Sciatic nerve (tissue), 2 donors: ENCODE results near the gene TRA2A. TPM values are rescaled to one million over a fixed set of nuclear protein-coding genes. Genes with fewer than 3 reads are reported as not detected.
"Not testable (repeated sequence)": the region's sequence is repeated elsewhere in the genome, so short reads cannot be mapped to it uniquely, and the experiment has no call there.

Source experiments
- ATAC-seq: fragments of 200-7000 bp; cut with Tn5 transposase; one replicate; pipeline ENCODE4 v1.9.1; 2020; ENCODE audit warnings: mild to moderate bottlenecking, moderate library complexity
- DNase-seq: peaks from one replicate; pipeline ENCODE4 v3.0.0-alpha.2; 2020; ENCODE audit warnings: low spot score
- intact Hi-C: fragments of 100-400 bp; cut with DNase I; formaldehyde crosslinking; loops from one replicate; pipeline ENCODE4 v1.14.2; 2022
- total RNA-seq: library from RNA; stranded (reverse); fragmentation: NEBNext Ultra II Directional; extraction: Animal tissue kit (Norgen Biotek cat#: 25700); gene quantifications from one replicate; pipeline ENCODE4 v1.2.1, GENCODE V29; 2021
- donor health status: DM: no; HTN: no; CAD: no.
- donor health status: DM: no; HTN: no; CAD: no.

Gene TRA2A
- total RNA-seq, 1 donor from 2014 or later, result 97.9 TPM

- ATAC-seq (no peak), DNase-seq (no peak)
- intact Hi-C loops, result no loop called here
Observed at GRCh38 chr7:23520582-23520981, 11.2 kb downstream of the TRA2A start.

- ATAC-seq (no peak), DNase-seq (no peak)
- intact Hi-C loops, result no loop called here
Observed at GRCh38 chr7:23514755-23515154, 17.0 kb downstream of the TRA2A start.

- intact Hi-C loops, ATAC-seq, DNase-seq: not testable (repeated sequence)
Observed at GRCh38 chr7:23513746-23514145, 18.0 kb downstream of the TRA2A start.

DNA sequence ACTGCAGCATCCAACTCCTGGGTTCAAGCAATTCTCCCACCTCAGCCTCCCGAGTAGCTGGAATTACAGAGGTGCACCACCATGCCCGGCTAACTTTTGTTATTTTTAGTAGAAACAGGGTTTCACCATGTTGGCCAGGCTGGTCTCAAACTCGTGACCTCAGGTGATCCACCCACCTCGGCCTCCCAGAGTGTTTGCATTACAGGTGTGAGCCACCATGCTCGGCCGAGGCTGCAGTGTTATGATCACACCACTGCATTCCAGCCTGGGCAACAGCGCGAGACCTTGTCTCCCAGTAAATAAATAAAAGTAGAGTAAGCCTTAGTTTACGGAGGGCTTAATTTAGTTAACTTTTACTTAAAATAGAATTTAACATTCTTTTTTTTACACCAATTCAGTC is 37.8 kb downstream of the TRA2A start:
- DNase-seq, result no peak
- intact Hi-C loops, result no loop called here

GRCh38 chr7:23491502-23491901 is 40.3 kb downstream of the TRA2A start:
- ATAC-seq (no peak), DNase-seq (no peak)
- intact Hi-C loops, result no loop called here

More for the DNA sequence above, 37.8 kb downstream of the TRA2A start:
- no peak for ATAC-seq

DNA sequence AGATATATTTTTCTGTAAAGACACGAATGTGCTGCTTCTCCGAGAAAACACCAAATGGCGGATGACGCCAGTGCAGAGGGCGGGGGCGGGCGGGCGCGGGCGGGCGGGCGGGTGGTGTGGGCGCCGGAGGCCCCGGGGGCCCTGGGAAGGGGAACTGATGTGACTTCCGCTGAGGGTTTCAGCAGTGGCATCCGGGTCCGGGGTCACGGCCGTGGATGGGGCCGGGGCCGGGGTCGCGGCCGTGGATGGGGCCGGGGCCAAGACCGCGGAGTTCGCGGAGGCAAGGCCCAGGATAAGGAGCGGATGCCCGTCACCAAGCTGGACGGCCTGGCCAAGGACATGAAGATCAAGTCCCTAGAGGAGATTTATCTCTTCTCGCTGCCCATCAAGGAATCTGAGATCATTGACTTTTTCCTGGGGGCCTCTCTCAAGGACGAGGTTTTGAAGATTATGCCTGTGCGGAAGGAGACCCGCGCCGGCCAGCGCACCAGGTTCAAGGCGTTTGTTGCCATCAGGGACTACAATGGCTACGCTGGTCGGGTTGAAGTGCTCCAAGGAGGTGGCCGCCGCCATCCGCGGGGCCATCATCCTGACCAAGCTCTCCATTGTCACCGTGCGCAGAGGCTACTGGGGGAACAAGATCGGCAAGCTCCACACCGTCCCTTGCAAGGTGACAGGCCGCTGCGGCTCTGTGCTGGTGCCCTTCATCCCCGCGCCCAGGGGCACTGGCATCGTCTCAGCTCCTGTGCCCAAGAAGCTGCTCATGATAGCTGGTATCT is 41.2 kb downstream of the TRA2A start:
- intact Hi-C loops, result no loop called here
- DNase-seq (peak; percentile 69), ATAC-seq (peak; percentile 89)

DNA sequence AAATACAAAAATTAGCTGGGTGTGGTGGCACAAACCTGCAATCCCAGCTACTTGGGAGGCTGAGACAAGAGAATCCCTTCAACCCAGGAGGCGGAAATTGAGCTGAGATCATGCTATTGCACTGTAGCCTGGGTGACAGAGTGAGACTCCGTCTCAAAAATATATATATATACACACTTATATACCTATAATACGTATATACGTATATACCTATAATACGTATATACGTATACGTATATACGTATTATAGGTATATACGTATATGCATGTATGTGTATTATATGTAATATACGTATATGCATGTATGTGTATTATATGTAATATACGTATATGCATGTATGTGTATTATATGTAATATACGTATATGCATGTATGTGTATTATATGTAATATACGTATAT is 43.1 kb downstream of the TRA2A start:
- ATAC-seq, intact Hi-C loops: not testable (repeated sequence)

DNA sequence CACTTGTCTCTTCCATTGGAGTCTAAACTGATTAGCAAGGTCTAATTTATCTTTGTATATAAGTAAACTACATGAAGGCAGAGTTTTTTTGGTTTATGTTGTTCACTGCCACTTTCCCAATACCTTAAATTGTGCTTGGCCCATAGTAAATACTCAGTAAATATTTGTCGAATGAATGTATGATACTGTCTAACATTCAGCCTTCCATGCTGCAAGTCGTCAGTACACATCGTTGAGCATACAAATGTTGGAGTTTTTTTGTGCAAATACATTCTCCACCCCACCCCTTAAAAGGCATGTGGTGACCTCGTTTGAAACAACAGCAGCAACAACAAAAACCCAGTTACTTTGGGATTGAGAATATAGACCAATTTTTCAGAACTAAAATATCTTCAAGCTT is 44.1 kb downstream of the TRA2A start:
- no peak for DNase-seq
- intact Hi-C loops, result no loop called here
- no peak for ATAC-seq

More for the DNA sequence above, 43.1 kb downstream of the TRA2A start:
- DNase-seq, result not testable (repeated sequence)

DNA sequence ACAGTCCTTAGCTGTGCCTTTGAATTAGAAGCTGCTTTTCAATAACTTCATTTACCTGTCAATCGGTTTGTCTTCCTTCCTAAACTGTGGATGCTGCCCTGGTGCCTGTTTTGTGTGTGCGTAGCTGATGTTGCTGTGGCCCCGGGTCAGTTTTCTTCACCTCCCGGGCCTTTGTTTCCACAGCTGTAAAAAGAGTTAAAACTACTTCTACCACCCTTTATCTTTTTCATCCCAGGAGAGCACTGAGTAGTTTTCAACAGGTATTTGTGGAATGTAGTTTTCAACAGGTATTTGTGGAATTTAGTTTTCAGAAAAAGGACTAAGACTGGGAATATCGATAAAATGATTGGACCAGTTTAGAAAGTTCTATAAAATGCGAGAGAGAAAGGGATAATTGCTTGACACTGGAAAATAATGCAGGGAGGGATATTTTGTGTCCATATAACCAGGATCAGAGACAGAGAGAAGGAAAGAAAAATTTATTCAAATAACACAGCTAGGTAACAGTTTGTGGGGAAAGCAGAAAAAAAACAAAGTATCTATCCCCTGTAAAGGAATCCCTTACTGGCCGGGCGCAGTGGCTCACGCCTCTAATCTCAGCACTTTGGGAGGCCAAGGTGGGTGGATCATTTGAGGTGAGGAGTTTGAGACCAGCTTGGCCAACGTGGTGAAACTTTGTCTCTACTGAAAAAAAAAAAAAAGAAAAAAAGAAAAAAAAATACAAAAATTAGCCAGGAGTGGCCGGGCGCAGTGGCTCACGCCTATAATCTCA is 45.6 kb downstream of the TRA2A start:
- ATAC-seq, result no peak
- intact Hi-C loops, result no loop called here
- DNase-seq, result no peak

DNA sequence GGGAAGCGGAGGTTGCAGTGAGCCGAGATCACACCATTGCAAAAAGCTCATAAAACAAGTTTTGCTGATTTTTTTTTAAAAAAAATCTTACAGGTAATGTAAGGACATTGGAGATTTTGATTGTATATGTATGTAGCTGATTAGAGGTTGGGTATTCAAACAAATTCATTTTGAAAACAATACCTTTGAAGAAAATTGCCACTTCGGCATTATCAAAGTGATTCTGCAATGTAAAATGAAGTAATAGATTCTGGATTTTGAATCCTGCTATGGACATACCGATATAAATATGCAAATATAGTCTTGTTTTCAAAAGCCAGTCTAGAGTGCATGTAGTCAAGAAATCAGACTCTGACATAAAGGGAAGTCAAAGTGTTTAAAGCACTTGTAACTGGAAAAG is 49.1 kb downstream of the TRA2A start:
- no peak for DNase-seq
- intact Hi-C loops, result no loop called here
- no peak for ATAC-seq

GRCh38 chr7:23477962-23478866 is 53.6 kb downstream of the TRA2A start:
- intact Hi-C loops, result no loop called here
- DNase-seq (no peak), ATAC-seq (no peak)

GRCh38 chr7:23477157-23477499 is 54.7 kb downstream of the TRA2A start:
- intact Hi-C loops, result no loop called here
- ATAC-seq (no peak), DNase-seq (no peak)

- intact Hi-C loops, result no loop called here
- DNase-seq (no peak), ATAC-seq (no peak)
Observed at GRCh38 chr7:23476286-23477156, 55.3 kb downstream of the TRA2A start.

DNA sequence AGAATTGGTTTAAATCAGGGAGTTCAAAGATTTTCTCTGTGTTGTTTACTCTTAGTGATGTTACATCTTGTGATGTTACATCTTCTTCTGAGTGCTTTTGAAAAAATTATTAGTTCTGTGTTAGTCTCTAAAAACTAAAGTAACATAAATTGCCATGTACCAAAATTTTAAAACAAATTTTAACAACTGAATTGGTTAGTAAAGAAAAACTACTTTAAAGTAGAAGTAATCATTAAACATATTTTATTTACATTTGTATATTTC is 56.3 kb downstream of the TRA2A start:
- DNase-seq (no peak), ATAC-seq (no peak)
- intact Hi-C loops, result no loop called here

GRCh38 chr7:23474829-23475575 is 56.8 kb downstream of the TRA2A start:
- no peak for ATAC-seq
- intact Hi-C loops, result no loop called here
- no peak for DNase-seq

DNA sequence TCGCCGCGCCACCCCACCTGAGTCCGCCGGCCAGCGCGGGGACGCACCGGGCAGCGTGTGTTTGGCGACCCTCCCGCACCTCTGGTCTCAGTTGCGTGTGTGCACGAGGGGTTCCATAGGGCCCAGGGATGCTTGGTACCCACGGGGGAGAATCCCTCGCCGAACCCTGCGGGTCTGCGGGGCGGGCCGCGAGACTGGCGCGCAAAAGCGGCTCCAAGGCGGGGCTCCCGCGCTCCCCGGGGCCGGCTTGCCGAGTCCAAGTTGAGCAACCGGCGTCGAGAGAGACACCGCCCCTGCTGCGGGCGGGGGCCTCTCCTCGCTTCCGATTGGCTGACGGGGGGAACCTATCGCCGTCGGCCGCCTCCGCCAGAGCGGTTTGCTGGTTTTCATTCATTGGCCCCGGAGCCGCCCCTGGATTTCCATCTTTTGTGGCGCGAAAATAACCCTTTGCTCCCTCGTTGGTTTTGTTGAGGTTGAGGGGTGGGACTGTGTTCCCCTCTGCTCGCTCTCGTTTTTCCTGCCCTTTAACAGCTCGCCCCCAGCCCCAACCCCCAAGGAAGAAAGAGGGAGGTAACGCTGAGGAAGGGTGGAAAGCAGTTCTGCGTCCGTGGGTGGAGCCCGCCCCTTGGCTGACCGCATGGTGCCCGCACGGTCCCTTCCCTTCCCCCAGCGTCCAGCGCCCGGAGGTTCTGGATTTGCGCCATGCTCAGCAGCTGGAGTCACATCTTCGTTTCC is 57.5 kb downstream of the TRA2A start:
- ATAC-seq (peak; percentile 87), DNase-seq (peak; percentile 80)
- intact Hi-C loops, result no loop called here

- no peak for ATAC-seq
- intact Hi-C loops, result no loop called here
- DNase-seq, result no peak
Observed at GRCh38 chr7:23473844-23474093, 58.0 kb downstream of the TRA2A start.
